ENCODE measurements around the gene HLCS. TPM values are rescaled to one million over a fixed set of nuclear protein-coding genes. Genes with fewer than 3 reads are reported as not detected.

Gene HLCS
- total and polyA plus RNA-seq, 2 of the 8 experiments (the other 6 are each of a cell fraction or from before 2014, with no cell fraction given), result 4.7 to 12.2 TPM

- no peak for TF ChIP-seq SUZ12 (IDR thresholded peaks at IDR 0.05; ENCODE audit: low read length)
Observed at GRCh38 chr21:36835383-36835795, 131.1 kb downstream of the HLCS start (continued).

All from H1 (cell line).